ENCODE data around the gene RNF130.

DNA sequence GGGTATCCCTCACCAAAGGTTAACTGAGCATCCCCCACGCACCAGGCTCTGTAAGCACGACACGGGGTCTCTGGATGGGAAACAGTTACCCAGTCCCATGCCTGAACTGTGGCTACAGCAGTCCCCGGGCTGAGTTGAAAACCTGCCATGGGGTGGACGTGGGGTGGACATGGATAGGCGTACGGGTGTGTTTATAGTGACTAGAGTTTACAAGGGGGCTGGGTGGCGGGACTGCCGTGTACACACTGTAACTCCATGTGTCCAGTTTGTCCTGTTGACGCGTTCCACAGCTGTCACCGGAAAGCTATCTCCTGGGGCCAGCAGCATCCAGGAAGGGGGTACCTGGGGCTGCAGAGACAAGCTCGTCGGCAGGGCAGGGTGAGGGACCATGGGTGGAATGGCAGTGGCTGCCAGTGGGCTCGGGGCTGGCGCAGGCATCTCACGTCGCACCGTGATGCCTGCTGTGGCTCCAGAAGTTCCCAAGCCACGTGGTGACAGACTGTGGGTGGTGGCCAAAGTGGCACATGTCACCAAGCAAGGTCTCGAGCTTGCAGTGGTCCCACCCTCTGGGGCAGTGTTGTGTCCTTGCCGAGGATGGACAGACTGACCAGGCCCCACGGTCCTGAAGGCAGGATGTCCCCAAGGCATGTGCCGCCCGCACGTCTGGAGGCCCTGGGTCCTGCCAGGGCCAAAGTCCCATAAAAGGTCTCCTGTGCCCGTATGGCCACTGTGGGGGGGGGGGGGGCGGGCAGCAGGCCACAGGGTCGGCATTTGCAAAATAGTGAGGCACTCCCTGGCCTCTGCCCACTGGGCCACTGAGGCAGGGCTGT, 29.3 kb upstream of the RNF130 start:
- TF ChIP-seq, protein P1, sequence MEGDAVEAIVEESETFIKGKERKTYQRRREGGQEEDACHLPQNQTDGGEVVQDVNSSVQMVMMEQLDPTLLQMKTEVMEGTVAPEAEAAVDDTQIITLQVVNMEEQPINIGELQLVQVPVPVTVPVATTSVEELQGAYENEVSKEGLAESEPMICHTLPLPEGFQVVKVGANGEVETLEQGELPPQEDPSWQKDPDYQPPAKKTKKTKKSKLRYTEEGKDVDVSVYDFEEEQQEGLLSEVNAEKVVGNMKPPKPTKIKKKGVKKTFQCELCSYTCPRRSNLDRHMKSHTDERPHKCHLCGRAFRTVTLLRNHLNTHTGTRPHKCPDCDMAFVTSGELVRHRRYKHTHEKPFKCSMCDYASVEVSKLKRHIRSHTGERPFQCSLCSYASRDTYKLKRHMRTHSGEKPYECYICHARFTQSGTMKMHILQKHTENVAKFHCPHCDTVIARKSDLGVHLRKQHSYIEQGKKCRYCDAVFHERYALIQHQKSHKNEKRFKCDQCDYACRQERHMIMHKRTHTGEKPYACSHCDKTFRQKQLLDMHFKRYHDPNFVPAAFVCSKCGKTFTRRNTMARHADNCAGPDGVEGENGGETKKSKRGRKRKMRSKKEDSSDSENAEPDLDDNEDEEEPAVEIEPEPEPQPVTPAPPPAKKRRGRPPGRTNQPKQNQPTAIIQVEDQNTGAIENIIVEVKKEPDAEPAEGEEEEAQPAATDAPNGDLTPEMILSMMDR (IDR thresholded peaks at IDR 0.05): no peak
- TF ChIP-seq POLR2A (IDR thresholded peaks at IDR 0.05): no peak
